Stomach smooth muscle (tissue), 2 donors: ENCODE data around the gene ANKS1A.

Experiments used
- H3K27ac ChIP-seq: one replicate; pipeline ENCODE4 v1.7.0; 2013; ENCODE audit warnings: mild to moderate bottlenecking, low read length, inconsistent platforms
- H3K27me3 ChIP-seq, 2 donors: one replicate each; pipeline ENCODE4 v1.7.0; 2013; ENCODE audit warnings: low read length in 2 of 2; ENCODE audit not compliant: insufficient read depth in 2 of 2, control insufficient read depth in 1 of 2
- H3K36me3 ChIP-seq, 2 donors: one replicate each; pipeline ENCODE4 v1.7.0; 2013; ENCODE audit warnings: low read length in 2 of 2; ENCODE audit not compliant: control insufficient read depth in 2 of 2, insufficient read depth in 2 of 2
- H3K4me1 ChIP-seq: one replicate; pipeline ENCODE4 v1.7.0; 2013; ENCODE audit warnings: low read length; ENCODE audit not compliant: control insufficient read depth, insufficient read depth
- H3K4me3 ChIP-seq, 2 donors: one replicate each; pipeline ENCODE4 v1.7.0; 2013; ENCODE audit warnings: low read length in 2 of 2
- H3K9ac ChIP-seq, 2 donors: one replicate each; pipeline ENCODE4 v1.7.0; 2013; ENCODE audit warnings: low read length in 2 of 2, mild to moderate bottlenecking in 1 of 2
- H3K9me3 ChIP-seq, 2 donors: one replicate each; pipeline ENCODE4 v1.7.0; 2013; ENCODE audit warnings: low read length in 2 of 2; ENCODE audit not compliant: control insufficient read depth in 2 of 2
- donor health status: healthy.
- donor health status: Pancreatic carcinoma.

ANKS1A gene

DNA sequence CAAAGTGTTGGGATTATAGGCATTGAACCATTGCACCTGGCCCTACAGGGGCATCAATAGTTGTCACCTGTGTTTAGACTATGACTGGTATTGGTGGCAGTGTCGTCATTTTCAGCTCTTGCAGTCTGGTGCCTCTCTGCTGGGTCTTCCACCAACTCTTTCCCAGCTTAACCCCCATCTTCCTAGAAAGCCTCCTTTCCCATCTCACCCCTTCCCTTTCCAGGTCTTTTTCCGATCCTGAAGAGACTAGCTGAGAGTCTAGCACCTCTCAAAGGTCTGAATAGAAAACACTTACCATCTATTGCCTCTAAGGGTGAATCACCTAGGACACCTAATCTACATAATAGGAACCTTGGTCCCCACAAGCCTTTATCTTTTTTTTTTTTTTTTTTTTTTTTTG lies 181.1 kb downstream of the ANKS1A start:
- Histone ChIP-seq H3K4me1 (peaks cover 29% of the 10 kb centered on the region), H3K36me3 (peaks cover 42 to 45% of the 10 kb centered on the region in 2 donors), H3K27ac (no peak overlapping the region), H3K4me3 (no peak overlapping the region), H3K27me3 (no peaks in the 10 kb centered on the region), H3K9ac (no peak overlapping the region), H3K9me3 (no peaks in the 10 kb centered on the region)

DNA sequence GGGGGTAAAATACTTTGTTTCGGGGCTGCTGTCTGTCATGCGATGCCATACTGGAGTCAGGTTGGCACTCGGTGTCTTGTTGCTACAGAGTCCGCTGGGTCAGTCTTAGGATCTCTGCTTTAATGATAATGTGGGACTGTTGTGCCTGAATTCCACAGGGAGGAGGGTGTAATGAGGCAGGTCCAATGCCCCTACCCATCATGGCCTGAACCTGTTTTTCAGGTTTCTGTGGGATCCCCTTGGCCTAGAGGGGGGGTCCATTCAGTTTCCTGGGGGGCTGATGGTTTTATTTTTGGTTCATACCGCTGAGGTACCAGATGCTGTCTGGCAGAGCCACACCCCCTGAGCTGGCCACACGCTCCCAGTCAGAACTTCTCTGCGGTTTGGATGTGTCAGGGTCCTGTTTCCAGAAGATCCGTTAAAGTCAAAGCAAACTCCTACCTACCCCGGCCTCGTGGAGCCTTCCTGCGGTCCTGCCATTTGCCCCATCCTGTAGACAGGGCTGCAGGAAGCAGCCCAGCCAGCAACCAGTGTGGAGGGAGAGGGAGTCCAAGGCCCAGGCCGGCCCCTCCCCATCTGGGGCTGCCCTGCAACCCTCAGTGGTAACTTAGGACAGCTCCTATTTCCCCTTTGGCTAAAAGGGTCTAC lies 182.4 kb downstream of the ANKS1A start:
- H3K9me3 ChIP-seq: no peaks in the 10 kb centered on the region
- H3K4me1 ChIP-seq: peaks cover 23% of the 10 kb centered on the region
- H3K36me3 ChIP-seq: peaks cover 30 to 33% of the 10 kb centered on the region in 2 donors
- no peak overlapping the region for H3K4me3 ChIP-seq
- H3K9ac ChIP-seq: no peak overlapping the region
- no peaks in the 10 kb centered on the region for H3K27me3 ChIP-seq
- no peak overlapping the region for H3K27ac ChIP-seq

GRCh38 chr6:35072051-35072697 lies 183.1 kb downstream of the ANKS1A start:
- Histone ChIP-seq H3K4me3 (no peak overlapping the region), H3K4me1 (peaks cover 23% of the 10 kb centered on the region), H3K27ac (peak overlapping the region; percentile 24), H3K27me3 (no peaks in the 10 kb centered on the region), H3K36me3 (peaks cover 33% of the 10 kb centered on the region in 2 donors), H3K9me3 (no peaks in the 10 kb centered on the region), H3K9ac (no peak overlapping the region)

DNA sequence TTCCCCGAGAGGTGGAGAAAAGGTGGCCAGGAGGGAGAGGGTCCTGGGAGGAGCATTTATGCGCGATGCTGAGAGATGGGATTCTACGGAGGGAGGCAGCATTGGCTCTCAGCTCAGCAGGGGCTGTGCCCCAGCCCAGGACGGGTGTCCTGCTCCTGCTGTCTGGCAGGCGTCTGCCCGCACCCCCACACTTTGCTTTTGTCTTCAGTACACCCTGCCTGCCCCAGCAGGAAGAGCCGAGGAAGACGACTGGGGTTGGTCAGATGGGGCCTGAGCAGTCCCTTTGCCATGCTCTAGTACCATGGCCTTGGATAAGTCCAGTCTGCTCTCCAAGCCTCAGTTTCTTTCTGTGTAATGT lies 183.6 kb downstream of the ANKS1A start:
- Histone ChIP-seq H3K9me3 (no peaks in the 10 kb centered on the region), H3K27me3 (no peaks in the 10 kb centered on the region), H3K4me1 (peaks cover 23% of the 10 kb centered on the region), H3K27ac (peak overlapping the region; percentile 24), H3K4me3 (no peak overlapping the region), H3K36me3 (peaks cover 32 to 36% of the 10 kb centered on the region in 2 donors), H3K9ac (no peak overlapping the region)

- no peaks in the 10 kb centered on the region for H3K27me3 ChIP-seq
- peak overlapping the region; percentile 24 for H3K27ac ChIP-seq
- H3K36me3 ChIP-seq: peaks cover 34 to 39% of the 10 kb centered on the region in 2 donors
- peaks cover 23% of the 10 kb centered on the region for H3K4me1 ChIP-seq
- no peaks in the 10 kb centered on the region for H3K9me3 ChIP-seq
- H3K9ac ChIP-seq: no peak overlapping the region
- no peak overlapping the region for H3K4me3 ChIP-seq
Measured at GRCh38 chr6:35073211-35073610, 184.2 kb downstream of the ANKS1A start.

GRCh38 chr6:35073766-35074471 lies 184.9 kb downstream of the ANKS1A start:
- H3K27ac ChIP-seq: no peak overlapping the region
- no peak overlapping the region for H3K4me3 ChIP-seq
- no peak overlapping the region for H3K9ac ChIP-seq
- H3K4me1 ChIP-seq: peaks cover 20% of the 10 kb centered on the region
- no peaks in the 10 kb centered on the region for H3K27me3 ChIP-seq
- H3K9me3 ChIP-seq: no peaks in the 10 kb centered on the region
- peaks cover 31 to 43% of the 10 kb centered on the region in 2 donors for H3K36me3 ChIP-seq

DNA sequence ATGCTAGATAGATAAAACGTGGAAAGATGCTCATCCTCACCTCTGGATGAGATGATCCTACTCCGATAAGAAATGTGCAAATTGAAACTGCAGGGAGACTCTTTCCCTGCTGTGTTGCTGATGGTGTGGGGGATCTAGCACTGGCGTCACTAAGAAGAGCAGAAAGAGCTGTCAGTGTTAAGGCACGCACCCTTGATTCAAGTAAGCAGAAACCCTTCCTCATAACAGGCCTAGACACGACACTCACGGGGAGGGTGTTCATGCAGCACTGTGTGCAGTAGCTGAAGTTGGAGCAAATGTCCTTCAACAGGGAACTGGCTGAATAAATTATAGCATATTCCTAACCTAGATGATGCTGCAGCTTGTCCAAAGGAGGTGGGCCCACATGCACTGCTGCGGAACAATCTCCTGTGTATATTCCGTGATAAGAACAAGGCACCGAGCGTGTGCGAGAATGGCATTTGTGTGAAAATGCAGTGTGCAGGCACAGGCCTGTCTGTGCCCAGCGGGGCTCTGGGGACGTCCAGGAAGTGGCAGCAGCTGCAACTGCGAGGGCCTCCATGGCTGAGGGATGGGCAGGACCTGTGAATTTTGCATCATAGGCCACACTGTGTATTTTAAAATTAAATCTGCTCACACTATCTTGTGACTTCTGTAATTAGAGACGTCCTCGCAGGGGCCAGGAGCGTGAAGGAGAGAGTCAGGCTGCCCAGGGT lies 188.1 kb downstream of the ANKS1A start:
- Histone ChIP-seq H3K4me1 (peaks cover 23% of the 10 kb centered on the region), H3K4me3 (no peak overlapping the region), H3K9ac (no peak overlapping the region), H3K27me3 (no peaks in the 10 kb centered on the region), H3K27ac (no peak overlapping the region), H3K9me3 (no peaks in the 10 kb centered on the region), H3K36me3 (peaks cover 55 to 65% of the 10 kb centered on the region in 2 donors)

- no peak overlapping the region for H3K27ac ChIP-seq
- H3K9ac ChIP-seq: no peak overlapping the region
- H3K4me1 ChIP-seq: peaks cover 19% of the 10 kb centered on the region
- H3K36me3 ChIP-seq: peaks cover 53 to 66% of the 10 kb centered on the region in 2 donors
- no peaks in the 10 kb centered on the region for H3K9me3 ChIP-seq
- no peaks in the 10 kb centered on the region for H3K27me3 ChIP-seq
- H3K4me3 ChIP-seq: no peak overlapping the region
Measured at GRCh38 chr6:35077713-35078105, 188.7 kb downstream of the ANKS1A start.

GRCh38 chr6:35078226-35078850 lies 189.3 kb downstream of the ANKS1A start:
- Histone ChIP-seq H3K4me3 (no peak overlapping the region), H3K4me1 (peaks cover 16% of the 10 kb centered on the region), H3K9me3 (no peaks in the 10 kb centered on the region), H3K27me3 (no peaks in the 10 kb centered on the region), H3K36me3 (peaks cover 52 to 65% of the 10 kb centered on the region in 2 donors), H3K27ac (no peak overlapping the region), H3K9ac (no peak overlapping the region)

GRCh38 chr6:35078896-35079295 lies 189.8 kb downstream of the ANKS1A start:
- no peaks in the 10 kb centered on the region for H3K9me3 ChIP-seq
- no peaks in the 10 kb centered on the region for H3K27me3 ChIP-seq
- H3K9ac ChIP-seq: no peak overlapping the region
- peaks cover 19% of the 10 kb centered on the region for H3K4me1 ChIP-seq
- no peak overlapping the region for H3K4me3 ChIP-seq
- H3K36me3 ChIP-seq: peaks cover 53 to 67% of the 10 kb centered on the region in 2 donors
- no peak overlapping the region for H3K27ac ChIP-seq
